HEK293T (cell line): ENCODE data around the gene TCF15.

Experiments
- CTCF ChIA-PET: fragments of 350-600 bp; formaldehyde crosslinking; extraction: SDS; loops from one replicate; lab custom pipeline; 2021; ENCODE audit warnings: antibody characterized with exemption, inconsistent platforms; lab: Yijun Ruan, JAX
- POLR2A ChIA-PET: fragments of 350-600 bp; formaldehyde crosslinking; extraction: SDS; loops from one replicate; lab custom pipeline; 2020; ENCODE audit warnings: antibody characterized with exemption, inconsistent platforms; lab: Yijun Ruan, JAX
- DNase-seq: peaks from one replicate; pipeline ENCODE4 v3.0.0; 2012; ENCODE audit warnings: mixed read lengths; ENCODE audit errors: extremely low spot score
- ARNT ChIP-seq: fragments of 450-650 bp; IDR thresholded peaks from 2 replicates; pipeline ENCODE4 v1.6.1; 2017; ENCODE audit warnings: mild to moderate bottlenecking
- BHLHE40 ChIP-seq: fragments of 450-650 bp; IDR thresholded peaks from 2 replicates; pipeline ENCODE4 v1.6.1; 2016; ENCODE audit warnings: mild to moderate bottlenecking, moderate library complexity, borderline replicate concordance
- CTBP1 ChIP-seq: fragments of 450-650 bp; IDR thresholded peaks from 2 replicates; pipeline ENCODE4 v1.6.1; 2016; ENCODE audit warnings: borderline replicate concordance
- ELF4 ChIP-seq: fragments of 450-650 bp; IDR thresholded peaks from 2 replicates; pipeline ENCODE4 v1.6.1; 2017; ENCODE audit warnings: antibody characterized with exemption
- FOXA1 ChIP-seq: fragments of 450-650 bp; IDR thresholded peaks from 2 replicates; pipeline ENCODE4 v1.6.1; 2016; ENCODE audit warnings: mild to moderate bottlenecking
- FOXK2 ChIP-seq: fragments of 450-650 bp; IDR thresholded peaks from 2 replicates; pipeline ENCODE4 v1.6.1; 2016; ENCODE audit warnings: mild to moderate bottlenecking
- FOXM1 ChIP-seq: fragments of 450-650 bp; IDR thresholded peaks from 2 replicates; pipeline ENCODE4 v1.6.1; 2017; ENCODE audit warnings: mild to moderate bottlenecking, borderline replicate concordance
- HDGF ChIP-seq: fragments of 450-650 bp; IDR thresholded peaks from 2 replicates; pipeline ENCODE4 v1.6.1; 2017; ENCODE audit warnings: antibody characterized with exemption, borderline replicate concordance
- L3MBTL2 ChIP-seq: fragments of 450-650 bp; conservative IDR thresholded peaks from 2 replicates; pipeline ENCODE4 v1.6.1; 2016; ENCODE audit warnings: mild to moderate bottlenecking
- LEF1 ChIP-seq: fragments of 450-650 bp; IDR thresholded peaks from 2 replicates; pipeline ENCODE4 v1.6.1; 2017; ENCODE audit warnings: mild to moderate bottlenecking, borderline replicate concordance
- NFRKB ChIP-seq: fragments of 450-650 bp; IDR thresholded peaks from 2 replicates; pipeline ENCODE4 v1.6.1; 2016; ENCODE audit warnings: mild to moderate bottlenecking, moderate library complexity
- SP1 ChIP-seq: fragments of 450-650 bp; IDR thresholded peaks from 2 replicates; pipeline ENCODE4 v1.6.1; 2017
- SUZ12 ChIP-seq: fragments of 450-650 bp; IDR thresholded peaks from 2 replicates; pipeline ENCODE4 v1.6.1; 2016; ENCODE audit warnings: mild to moderate bottlenecking
- TARDBP ChIP-seq: fragments of 450-650 bp; IDR thresholded peaks from 2 replicates; pipeline ENCODE4 v1.6.1; 2016
- ZNF384 ChIP-seq: fragments of 450-650 bp; IDR thresholded peaks from 2 replicates; pipeline ENCODE4 v1.6.1; 2016
- TF ChIP-seq, protein P1 (sequence below): fragments of 450-650 bp; IDR thresholded peaks from 2 replicates; pipeline ENCODE4 v1.6.1; 2016

Gene TCF15

GRCh38 chr20:615514-615913 is 5.4 kb upstream of the TCF15 start:
- TF ChIP-seq FOXK2, result no peak
- no peak for TF ChIP-seq FOXA1
- TF ChIP-seq HDGF, result no peak
- TF ChIP-seq SUZ12, result no peak
- no peak for TF ChIP-seq TARDBP
- no peak for TF ChIP-seq SP1
- no peak for TF ChIP-seq ARNT
- TF ChIP-seq CTBP1, result no peak
- TF ChIP-seq NFRKB, result no peak
- no peak for TF ChIP-seq LEF1
- no peak for TF ChIP-seq ELF4
- TF ChIP-seq, protein P1, sequence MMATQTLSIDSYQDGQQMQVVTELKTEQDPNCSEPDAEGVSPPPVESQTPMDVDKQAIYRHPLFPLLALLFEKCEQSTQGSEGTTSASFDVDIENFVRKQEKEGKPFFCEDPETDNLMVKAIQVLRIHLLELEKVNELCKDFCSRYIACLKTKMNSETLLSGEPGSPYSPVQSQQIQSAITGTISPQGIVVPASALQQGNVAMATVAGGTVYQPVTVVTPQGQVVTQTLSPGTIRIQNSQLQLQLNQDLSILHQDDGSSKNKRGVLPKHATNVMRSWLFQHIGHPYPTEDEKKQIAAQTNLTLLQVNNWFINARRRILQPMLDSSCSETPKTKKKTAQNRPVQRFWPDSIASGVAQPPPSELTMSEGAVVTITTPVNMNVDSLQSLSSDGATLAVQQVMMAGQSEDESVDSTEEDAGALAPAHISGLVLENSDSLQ, result no peak
- TF ChIP-seq ZNF384, result no peak
- TF ChIP-seq FOXM1, result no peak
- TF ChIP-seq L3MBTL2, result no peak
- CTCF ChIA-PET, result no interaction called here
- POLR2A ChIA-PET, result no interaction called here
- no peak for DNase-seq

GRCh38 chr20:611843-612185 is 1.7 kb upstream of the TCF15 start:
- ChIA-PET CTCF (interaction anchor here (0.8 kb wide), 1 partner anchor 33 kb away, joined by 3 read pairs; no protein-coding TSS in a partner anchor), POLR2A (no interaction called here)
- TF ChIP-seq FOXK2, result no peak
- TF ChIP-seq BHLHE40, result no peak
- no peak for TF ChIP-seq HDGF
- TF ChIP-seq L3MBTL2, result no peak
- TF ChIP-seq ARNT, result no peak
- no peak for TF ChIP-seq FOXM1
- TF ChIP-seq SP1, result no peak
- no peak for TF ChIP-seq NFRKB
- no peak for TF ChIP-seq SUZ12
- no peak for TF ChIP-seq FOXA1
- TF ChIP-seq CTBP1, result no peak
- no peak for TF ChIP-seq TARDBP
- TF ChIP-seq, protein P1, result no peak
- TF ChIP-seq ELF4, result no peak
- no peak for DNase-seq

DNA sequence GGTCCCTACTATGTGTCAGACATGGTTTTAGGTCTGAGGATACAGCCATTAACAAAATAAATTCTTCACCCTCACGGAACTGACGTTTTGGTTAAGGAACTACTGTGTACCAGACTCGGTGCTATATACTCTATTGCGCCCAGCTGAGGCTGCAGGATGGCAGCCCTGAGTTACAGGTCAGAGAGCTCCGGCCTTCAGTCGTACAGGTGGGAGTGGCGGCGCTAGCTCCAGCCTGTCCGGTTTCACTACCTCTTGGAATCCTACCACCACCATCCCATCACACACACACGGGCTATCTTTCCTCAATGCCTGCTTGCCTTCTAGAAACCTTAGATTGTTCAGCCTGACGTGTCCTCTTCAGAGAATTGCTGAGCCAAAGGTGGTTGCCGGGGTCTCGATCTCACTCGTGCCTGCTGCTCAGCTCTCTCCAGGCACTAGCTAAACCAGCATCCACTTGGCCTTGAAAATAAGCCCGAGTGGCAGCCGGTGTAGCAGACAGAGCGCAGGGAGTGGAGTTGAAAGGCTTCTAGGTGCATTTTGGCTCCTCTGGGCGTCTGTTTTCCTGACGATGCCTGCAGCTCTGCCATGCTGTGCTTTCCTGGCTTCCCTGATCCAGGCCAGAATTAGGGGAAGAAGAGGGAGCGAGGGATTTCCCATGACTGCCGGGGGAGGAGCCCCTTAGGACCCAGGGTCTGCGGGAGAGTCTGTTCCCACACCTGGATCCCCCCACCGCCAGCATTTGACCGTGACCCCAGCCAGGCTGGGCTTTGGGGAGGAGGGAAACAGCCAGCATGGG is 1.1 kb upstream of the TCF15 start:
- TF ChIP-seq ELF4 (no peak), HDGF (no peak), SUZ12 (no peak), FOXA1 (no peak)
- no peak for DNase-seq
- ChIA-PET CTCF (interaction anchor here (0.6 kb wide), 1 partner anchor 777 kb away, joined by 4 read pairs; no protein-coding TSS in a partner anchor), POLR2A (no interaction called here)

- ChIA-PET POLR2A (no interaction called here), CTCF (no interaction called here)
- DNase-seq, result no peak
- no peak for TF ChIP-seq FOXK2
- TF ChIP-seq NFRKB, result no peak
- no peak for TF ChIP-seq HDGF
- TF ChIP-seq FOXM1, result no peak
- TF ChIP-seq, protein P1, result no peak
- no peak for TF ChIP-seq LEF1
- no peak for TF ChIP-seq ELF4
- no peak for TF ChIP-seq L3MBTL2
- TF ChIP-seq ARNT, result no peak
- no peak for TF ChIP-seq FOXA1
Measured at GRCh38 chr20:609371-609964, 641 bp downstream of the TCF15 start.

- ChIA-PET CTCF (no interaction called here), POLR2A (no interaction called here)
- no peak for TF ChIP-seq NFRKB
- no peak for TF ChIP-seq FOXK2
- no peak for TF ChIP-seq LEF1
- no peak for TF ChIP-seq FOXA1
- no peak for TF ChIP-seq FOXM1
- no peak for TF ChIP-seq HDGF
- TF ChIP-seq ZNF384, result no peak
- TF ChIP-seq BHLHE40, result no peak
- TF ChIP-seq, protein P1, result no peak
- TF ChIP-seq CTBP1, result no peak
- TF ChIP-seq ARNT, result no peak
- no peak for TF ChIP-seq SP1
- no peak for DNase-seq
Measured at GRCh38 chr20:608970-609369, 1.1 kb downstream of the TCF15 start.

DNA sequence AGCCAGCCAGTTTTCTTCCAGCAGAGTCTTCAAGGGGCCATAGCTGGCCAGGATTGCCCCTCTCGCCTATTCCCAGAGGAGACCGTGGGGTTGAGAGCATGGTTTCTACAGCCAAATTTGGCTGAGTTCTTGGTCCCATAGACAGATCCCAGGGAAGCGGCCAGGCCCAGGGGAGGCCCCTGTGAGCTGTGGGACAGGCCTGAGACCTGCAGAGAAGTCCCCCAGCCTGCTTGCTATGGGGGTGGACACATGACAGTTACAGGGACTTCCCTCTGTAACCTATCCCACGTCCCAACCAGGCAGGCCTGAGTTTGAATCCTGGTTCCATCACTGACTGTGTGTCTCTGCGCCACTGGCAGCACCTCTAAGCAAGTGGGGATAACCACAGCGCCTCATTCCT is 2.6 kb downstream of the TCF15 start:
- CTCF ChIA-PET, result no interaction called here

More for the DNA sequence above, 2.6 kb downstream of the TCF15 start:
- TF ChIP-seq FOXA1 (no peak), ELF4 (no peak), TARDBP (no peak), SUZ12 (no peak), ARNT (no peak), NFRKB (no peak), CTBP1 (no peak), HDGF (no peak), FOXK2 (no peak), FOXM1 (no peak), L3MBTL2 (no peak)
- TF ChIP-seq, protein P1, result no peak
- POLR2A ChIA-PET, result no interaction called here
- DNase-seq, result no peak
